ENCODE results near the gene OR5A2. TPM values are rescaled to one million over a fixed set of nuclear protein-coding genes. Genes with fewer than 3 reads are reported as not detected.
"Not testable (repeated sequence)": the region's sequence is repeated elsewhere in the genome, so short reads cannot be mapped to it uniquely, and the experiment has no call there.

OR5A2 gene
- total RNA-seq (2014; rRNA removed; shearing (Covaris generic)) = not detected in 2 replicates

GRCh38 chr11:59426361-59427067 is at the start of gene OR5A2:
TSS of gene OR5A2 (minus strand) at chr11:59426413. CDS start at chr11:59422953, 3,460 bp downstream.
- no peak for DNase-seq (ENCODE audit: low read depth)

- DNase-seq (ENCODE audit: low read depth) = no peak
These were observed 49.0 kb upstream of the OR5A2 start for GRCh38 chr11:59475176-59475575.

GRCh38 chr11:59473015-59473414 is 46.8 kb upstream of the OR5A2 start, which contains the start of gene OR4D10:
TSS of gene OR4D10 (plus strand) at chr11:59473315. CDS start at chr11:59477430, 4,115 bp downstream.
- DNase-seq (ENCODE audit: low read depth) = no peak

GRCh38 chr11:59463190-59463641 is 37.0 kb upstream of the OR5A2 start:
- peak; percentile 27 for DNase-seq (ENCODE audit: low read depth)

GRCh38 chr11:59459916-59460315 is 33.7 kb upstream of the OR5A2 start:
- DNase-seq (ENCODE audit: low read depth) = no peak

GRCh38 chr11:59456661-59457060 is 30.4 kb upstream of the OR5A2 start, which contains the start of gene OR4D6:
TSS of gene OR4D6 (plus strand) at chr11:59456961. CDS start at chr11:59456961, 0 bp downstream.
- DNase-seq (ENCODE audit: low read depth) = no peak

- no peak for DNase-seq (ENCODE audit: low read depth)
These were observed 22.3 kb upstream of the OR5A2 start for GRCh38 chr11:59448484-59448883.

- not testable (repeated sequence) for DNase-seq (ENCODE audit: low read depth)
These were observed 19.4 kb upstream of the OR5A2 start for GRCh38 chr11:59445624-59446023.

- peak; percentile 2 for DNase-seq (ENCODE audit: low read depth)
These were observed 11.6 kb upstream of the OR5A2 start for GRCh38 chr11:59437770-59438169.

- no peak for DNase-seq (ENCODE audit: low read depth)
These were observed 10.0 kb upstream of the OR5A2 start, which contains the start of gene OR5A1 for GRCh38 chr11:59436169-59436568. TSS of gene OR5A1 (plus strand) at chr11:59436469. CDS start at chr11:59443169, 6,700 bp downstream.

- peak; percentile 28 for DNase-seq (ENCODE audit: low read depth)
These were observed 3.8 kb upstream of the OR5A2 start for GRCh38 chr11:59429924-59430516.

GRCh38 chr11:59427068-59427382 is 812 bp upstream of the OR5A2 start:
- peak; percentile 4 for DNase-seq (ENCODE audit: low read depth)

GRCh38 chr11:59425131-59425530 is 1.1 kb downstream of the OR5A2 start:
- DNase-seq (ENCODE audit: low read depth) = no peak

- DNase-seq (ENCODE audit: low read depth) = no peak
These were observed 2.4 kb downstream of the OR5A2 start for GRCh38 chr11:59423835-59424234.

- DNase-seq (ENCODE audit: low read depth) = no peak
These were observed 8.1 kb downstream of the OR5A2 start for GRCh38 chr11:59418156-59418555.

GRCh38 chr11:59417023-59417422 is 9.2 kb downstream of the OR5A2 start:
- DNase-seq (ENCODE audit: low read depth) = no peak

GRCh38 chr11:59416613-59417012 is 9.6 kb downstream of the OR5A2 start:
- DNase-seq (ENCODE audit: low read depth) = no peak

GRCh38 chr11:59415111-59415510 is 11.1 kb downstream of the OR5A2 start:
- no peak for DNase-seq (ENCODE audit: low read depth)

GRCh38 chr11:59413646-59414045 is 12.6 kb downstream of the OR5A2 start:
- no peak for DNase-seq (ENCODE audit: low read depth)

GRCh38 chr11:59403546-59403945 is 22.7 kb downstream of the OR5A2 start:
- DNase-seq (ENCODE audit: low read depth) = no peak

GRCh38 chr11:59401262-59401552 is 25.0 kb downstream of the OR5A2 start:
- no peak for DNase-seq (ENCODE audit: low read depth)

- no peak for DNase-seq (ENCODE audit: low read depth)
These were observed 25.6 kb downstream of the OR5A2 start for GRCh38 chr11:59400461-59401261.

GRCh38 chr11:59394186-59394585 is 32.0 kb downstream of the OR5A2 start:
- no peak for DNase-seq (ENCODE audit: low read depth)

Data from Daoy (cell line).